Parietal lobe (tissue), 2 donors: ENCODE results near the gene FAM149B1. TPM values are rescaled to one million over a fixed set of nuclear protein-coding genes. Genes with fewer than 3 reads are reported as not detected.

Experiments
- small RNA-seq: library from RNA; depleted of rRNA; stranded (forward); fragments of <200 nt; gene quantifications from one replicate; pipeline ENCODE3, GENCODE V24; 2014; ENCODE audit warnings: low replicate concordance
- total RNA-seq: library from RNA; depleted of rRNA; stranded (reverse); fragments of >200 nt; gene quantifications from one replicate; pipeline ENCODE4 v1.2.3, GENCODE V29; 2014

Gene FAM149B1
- total RNA-seq: 41.9 TPM

GRCh38 chr10:73167783-73168464 lies at the start of gene FAM149B1, which contains the start of gene ECD:
TSS of gene FAM149B1 (plus strand) at chr10:73168119. CDS start at chr10:73168340, 221 bp downstream.
TSS of gene ECD (minus strand) at chr10:73168008. CDS start at chr10:73163937, 4,071 bp downstream.

GRCh38 chr10:73246646-73247508 lies 79.0 kb downstream of the FAM149B1 start, which contains the start of gene DNAJC9:
TSS of gene DNAJC9 (minus strand) at chr10:73247255. CDS start at chr10:73247189, 66 bp downstream.

GRCh38 chr10:73252445-73253224 lies 84.7 kb downstream of the FAM149B1 start, which contains the start of gene MRPS16:
TSS of gene MRPS16 (minus strand) at chr10:73252644. CDS start at chr10:73252482, 162 bp downstream.

Small RNAs within 50 kb of the gene (small RNA-seq; reads per million reads assigned to genes)
- gene RF00019 (not detected), gene RNU6-833P (not detected), gene SNORA11F (0.92 reads per million, percentile 67 among the genes with 10 or more reads in this experiment)

Other genes starting within 250 kb of the FAM149B1 start
- not detected for gene PLA2G12B, start 213.3 kb upstream of the FAM149B1 start, total RNA-seq
- gene P4HA1, start 71.3 kb upstream of the FAM149B1 start, total RNA-seq: 27.5 TPM
- 1.6 TPM for gene NUDT13, start 57.7 kb upstream of the FAM149B1 start, total RNA-seq
- 36.3 TPM for gene ECD, start 111 bp upstream of the FAM149B1 start, total RNA-seq
- gene DNAJC9, start 79.1 kb downstream of the FAM149B1 start, total RNA-seq: 90.1 TPM
- 87.3 TPM for gene MRPS16, start 84.5 kb downstream of the FAM149B1 start, total RNA-seq
- 1.6 TPM for gene CFAP70, start 190.7 kb downstream of the FAM149B1 start, total RNA-seq
- 28.5 TPM for gene ANXA7, start 245.9 kb downstream of the FAM149B1 start, total RNA-seq